NCI-H2171 (cell line): ENCODE measurements around the gene APC2.

Experiments
- DNase-seq: peaks from one replicate; lab custom pipeline; 2025; lab: John Stamatoyannopoulos, UW

Gene APC2

DNA sequence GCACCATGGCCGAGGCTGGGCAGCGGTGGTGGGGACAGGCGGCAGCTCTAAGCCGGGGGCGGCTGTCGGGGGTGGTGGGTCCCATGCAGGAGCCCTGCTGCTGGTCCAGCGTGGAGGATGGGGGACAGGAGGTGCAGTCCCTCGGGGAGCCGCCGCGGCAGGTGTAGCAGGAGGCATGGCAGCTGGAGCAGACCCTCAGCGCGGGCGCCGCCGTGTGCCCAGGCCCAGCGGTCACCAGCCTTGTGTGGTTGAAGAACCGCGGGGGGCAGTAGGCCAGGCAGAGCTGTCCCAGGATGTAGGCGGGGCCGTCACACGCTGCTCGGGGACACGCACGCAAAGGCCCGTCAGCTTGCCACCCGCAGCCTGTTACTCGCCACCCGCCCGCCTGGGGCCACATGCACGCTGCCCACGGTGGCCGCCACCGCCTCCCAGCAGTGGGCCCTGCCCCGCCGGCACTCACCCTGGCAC, 32.0 kb downstream of the APC2 start:
- no peak for DNase-seq

DNA sequence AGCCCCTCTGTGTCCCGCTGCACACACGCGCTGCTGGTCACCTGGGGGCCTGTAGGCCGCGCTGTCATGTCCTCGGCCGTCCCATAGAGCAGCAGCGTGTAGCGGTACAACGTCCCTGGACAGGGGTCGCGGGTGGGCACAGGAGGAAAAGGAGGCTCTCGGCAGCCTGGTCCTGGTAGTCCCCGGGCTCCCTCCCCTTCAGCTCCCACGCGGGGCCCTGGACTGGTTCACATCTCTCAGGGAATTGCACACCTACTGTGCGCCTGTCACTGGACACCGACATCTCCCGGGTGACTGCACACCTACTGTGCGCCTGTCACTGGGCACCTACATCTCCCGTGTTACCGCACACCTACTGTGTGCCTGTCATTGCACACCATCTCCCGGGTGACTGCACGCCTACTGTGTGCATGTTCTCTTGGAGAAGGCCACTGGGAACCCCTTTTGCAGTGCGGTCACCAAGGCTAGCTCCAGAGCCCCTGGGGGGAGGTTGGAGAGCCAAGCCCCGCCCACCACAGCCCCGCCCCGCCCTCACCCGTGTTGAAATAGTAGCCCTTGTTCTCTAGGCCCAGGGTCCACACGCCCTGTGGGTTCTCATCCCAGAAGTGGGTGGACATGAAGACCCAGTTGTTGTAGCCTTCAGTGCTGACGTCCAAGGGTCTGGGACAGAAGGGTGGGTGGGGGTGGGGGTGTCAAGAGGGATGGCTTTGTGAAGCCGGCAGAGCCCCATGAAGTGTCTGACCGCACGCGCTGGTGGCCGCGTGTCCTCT, 32.6 kb downstream of the APC2 start:
- no peak for DNase-seq

DNA sequence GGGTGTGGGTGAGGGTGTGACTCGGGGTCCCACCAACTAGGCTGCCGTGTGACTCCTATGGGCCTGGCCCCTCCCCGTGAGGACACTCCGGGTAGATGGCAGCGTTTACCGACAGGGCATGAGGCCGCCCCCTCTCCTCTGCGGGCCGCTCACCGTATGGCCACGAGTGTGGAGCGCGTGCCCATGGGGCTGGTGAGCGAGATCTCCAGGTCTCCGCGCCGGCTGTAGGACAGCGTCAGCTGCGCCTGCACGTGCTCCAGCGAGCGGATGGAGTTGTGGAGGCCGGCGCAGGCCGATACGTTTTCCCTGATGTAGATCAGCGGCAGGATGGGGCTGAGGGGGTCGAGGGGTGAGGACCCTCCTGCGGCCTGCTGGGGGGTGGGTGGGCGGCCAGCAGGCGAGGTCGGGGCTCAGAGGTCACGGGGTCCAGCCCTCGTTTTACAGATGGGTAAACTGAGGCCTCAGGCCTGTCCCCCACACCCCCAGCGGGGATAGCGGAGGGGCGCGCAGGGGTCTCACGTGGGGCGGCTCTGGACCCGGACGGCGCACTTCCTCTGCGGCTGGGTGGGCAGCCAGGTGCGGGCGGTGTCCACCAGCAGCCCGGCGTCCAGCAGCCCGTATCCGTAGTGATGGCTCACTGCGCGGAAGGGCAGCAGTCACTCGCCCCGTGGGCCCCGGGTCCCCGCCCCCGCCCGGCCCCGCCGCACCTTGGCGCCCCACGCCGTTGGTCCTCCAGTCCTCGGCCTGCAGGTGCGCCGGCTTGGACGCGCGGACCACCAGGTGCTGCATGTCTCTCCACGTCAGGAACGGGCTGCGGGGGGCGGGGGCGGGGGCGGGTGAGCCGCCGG, 33.4 kb downstream of the APC2 start:
- DNase-seq: no peak

- DNase-seq: no peak
Measured at GRCh38 chr19:1483979-1484428, 34.1 kb downstream of the APC2 start.

GRCh38 chr19:1486720-1487575, 37.0 kb downstream of the APC2 start:
- DNase-seq: no peak

DNA sequence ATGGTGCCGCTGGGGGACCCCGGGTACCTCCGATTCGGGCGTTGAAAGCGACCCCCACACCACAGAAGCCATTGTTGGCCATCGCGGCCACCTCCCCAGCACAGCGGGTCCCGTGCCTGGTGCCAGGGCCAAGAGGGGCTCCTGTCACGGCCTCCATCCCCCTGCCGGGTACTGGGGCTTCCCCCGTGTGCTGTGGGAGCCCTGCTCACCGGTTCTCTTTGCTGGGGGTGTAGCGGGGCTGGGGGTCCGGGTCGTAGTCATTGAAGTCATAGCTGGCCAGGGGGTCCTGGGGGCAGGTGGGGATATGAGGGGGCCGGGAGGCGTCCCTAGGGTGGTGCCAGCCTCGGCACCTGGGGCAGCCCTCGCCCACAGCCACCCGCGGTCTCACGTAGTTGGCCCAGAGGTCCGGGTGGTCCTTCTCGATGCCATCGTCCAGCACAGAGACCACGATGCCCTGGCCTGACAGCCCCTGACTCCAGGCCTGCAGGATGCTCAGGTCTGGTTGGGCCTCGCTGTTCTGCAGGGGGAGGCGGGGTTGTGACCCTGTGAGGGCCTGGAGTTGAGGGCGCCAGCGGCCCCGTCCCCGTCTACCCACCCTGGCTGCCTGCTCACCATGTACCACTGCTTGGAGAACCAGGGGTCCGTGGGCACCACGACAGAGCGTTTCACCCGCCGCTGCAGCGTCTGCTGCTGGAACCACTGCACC, 37.8 kb downstream of the APC2 start:
- no peak for DNase-seq

GRCh38 chr19:1488282-1488601, 38.3 kb downstream of the APC2 start:
- DNase-seq: no peak

DNA sequence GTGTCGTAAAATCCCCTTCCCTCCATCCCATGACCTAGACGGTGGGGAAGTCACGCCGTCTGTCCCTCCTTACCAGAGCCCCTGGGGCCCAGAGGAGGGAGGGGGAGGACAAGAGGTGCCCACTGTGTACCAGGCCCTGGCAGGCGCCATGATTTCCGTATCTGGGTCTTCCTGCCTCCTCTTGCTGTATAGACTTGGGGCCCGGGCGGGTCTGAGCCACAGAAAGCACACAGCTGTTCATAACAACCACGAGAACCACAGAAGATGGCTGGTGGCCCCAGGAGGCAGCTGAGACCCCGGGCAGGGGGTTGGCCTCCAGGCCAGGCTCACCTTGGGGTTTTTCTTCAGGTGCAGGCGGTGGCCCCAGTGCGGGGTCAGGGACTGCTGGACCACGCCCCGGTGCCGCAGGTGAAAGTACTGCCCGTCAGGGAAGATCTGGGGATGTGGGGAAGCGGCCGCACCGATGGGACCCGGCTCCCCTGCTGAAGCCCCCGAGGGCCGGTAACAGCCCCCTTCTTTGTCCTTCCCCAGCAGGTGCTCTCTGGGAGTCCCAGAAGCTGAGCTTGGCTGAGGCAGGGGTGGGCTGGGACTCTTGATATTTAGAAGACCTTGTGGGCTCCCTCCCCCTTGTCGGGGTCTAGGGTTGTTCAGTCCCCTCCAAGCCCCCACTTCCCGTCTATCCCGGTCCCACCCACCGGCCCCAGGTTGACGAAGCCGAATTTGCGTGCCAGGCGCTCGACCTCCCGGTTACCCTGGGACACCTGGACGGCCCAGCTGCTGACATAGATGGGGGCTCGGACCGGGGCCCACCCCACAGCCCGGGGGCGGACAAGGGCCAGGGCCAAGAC, 39.8 kb downstream of the APC2 start:
- DNase-seq: no peak

DNA sequence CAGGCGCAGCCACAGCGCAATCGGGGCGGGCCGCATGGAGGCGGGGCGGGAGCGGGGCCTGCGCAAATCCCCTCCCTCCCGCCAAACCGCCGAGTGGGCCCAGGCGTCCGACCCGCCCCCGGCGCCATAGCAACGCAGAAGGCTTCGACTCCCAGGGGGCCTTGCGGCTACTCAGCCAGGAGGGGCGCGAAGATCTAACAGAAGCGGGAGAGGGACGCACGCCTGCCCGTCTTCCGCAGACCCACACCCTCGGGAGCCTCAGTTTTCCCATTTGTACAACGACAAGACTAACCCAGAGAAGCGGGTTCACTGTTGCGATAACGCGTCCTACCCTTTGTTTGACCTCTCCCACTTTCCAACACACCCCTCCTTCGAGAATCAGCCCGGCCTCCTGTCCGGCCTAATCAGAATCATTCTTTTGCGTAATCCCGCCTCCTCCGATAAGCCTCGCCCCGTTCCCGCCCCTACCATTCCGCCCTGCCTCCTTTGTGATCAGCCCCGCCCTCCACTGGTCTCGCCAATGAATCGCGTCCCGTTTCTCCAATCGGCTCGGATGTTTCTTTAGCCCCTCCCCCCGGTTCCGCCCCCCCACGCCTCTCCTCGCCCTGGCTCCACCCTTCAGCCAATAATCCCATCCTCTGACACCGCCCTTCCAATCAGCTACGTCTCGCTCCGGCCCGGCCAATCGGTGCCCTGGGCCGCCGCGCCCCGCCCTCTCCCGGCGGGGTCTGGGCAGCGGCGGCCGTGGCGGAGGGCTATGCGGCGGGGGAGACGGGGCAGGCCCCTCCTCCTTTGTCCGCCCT, 40.6 kb downstream of the APC2 start, which contains the start of gene PCSK4:
TSS of gene PCSK4 (minus strand) at position 40 of the 803 bp plus-strand sequence. CDS start at position 36, 4 bp downstream.
- DNase-seq: peak; percentile 100

GRCh38 chr19:1491114-1491848, 41.4 kb downstream of the APC2 start, which contains the start of gene REEP6:
REEP6 (plus strand) TSS chr19:1491181; CDS start chr19:1491270, 89 bp downstream.
- no peak for DNase-seq

DNA sequence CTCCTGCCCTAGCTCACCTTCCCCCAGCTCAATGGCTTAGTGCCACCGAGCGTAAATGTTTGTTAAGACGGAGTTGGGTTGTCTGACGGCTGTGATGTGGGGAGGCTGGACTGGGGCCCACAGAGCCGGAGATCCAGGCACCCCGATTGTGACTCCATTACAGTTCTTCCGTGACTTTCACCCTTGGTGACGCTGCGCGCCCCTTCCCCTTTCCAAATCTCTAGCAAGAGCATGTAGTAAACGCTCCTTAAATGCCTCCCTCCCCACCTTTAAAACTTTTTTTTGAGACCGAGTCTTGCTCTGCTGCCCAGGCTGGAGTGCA, 41.9 kb downstream of the APC2 start:
- no peak for DNase-seq

DNA sequence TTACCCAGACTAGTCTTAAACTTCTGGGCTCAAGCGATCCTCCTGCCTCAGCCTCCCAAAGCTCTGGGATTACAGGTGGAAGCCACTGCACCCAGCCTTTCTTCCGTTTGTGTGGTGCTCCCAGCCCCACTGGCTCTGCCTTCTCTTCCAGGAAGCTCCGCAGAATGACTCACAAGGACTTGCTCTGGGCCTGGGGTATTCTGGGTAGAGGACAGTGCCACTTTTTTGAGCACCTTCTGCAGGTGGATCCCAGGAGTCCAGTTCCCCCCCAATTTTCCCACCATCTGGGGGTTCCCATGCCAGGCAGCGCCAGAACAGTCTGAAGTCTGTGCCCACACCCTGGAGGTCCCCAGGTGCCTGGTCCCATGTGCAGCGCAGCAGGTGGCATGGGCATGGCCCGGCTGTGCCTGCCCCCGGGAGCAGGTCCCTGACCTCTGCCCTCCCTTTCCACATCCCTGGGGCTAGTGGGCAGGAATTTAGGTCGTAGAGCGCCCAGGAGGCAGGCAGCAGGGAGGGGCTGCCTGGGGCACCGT, 42.6 kb downstream of the APC2 start:
- DNase-seq: no peak

GRCh38 chr19:1494115-1494815, 44.3 kb downstream of the APC2 start:
- no peak for DNase-seq

DNA sequence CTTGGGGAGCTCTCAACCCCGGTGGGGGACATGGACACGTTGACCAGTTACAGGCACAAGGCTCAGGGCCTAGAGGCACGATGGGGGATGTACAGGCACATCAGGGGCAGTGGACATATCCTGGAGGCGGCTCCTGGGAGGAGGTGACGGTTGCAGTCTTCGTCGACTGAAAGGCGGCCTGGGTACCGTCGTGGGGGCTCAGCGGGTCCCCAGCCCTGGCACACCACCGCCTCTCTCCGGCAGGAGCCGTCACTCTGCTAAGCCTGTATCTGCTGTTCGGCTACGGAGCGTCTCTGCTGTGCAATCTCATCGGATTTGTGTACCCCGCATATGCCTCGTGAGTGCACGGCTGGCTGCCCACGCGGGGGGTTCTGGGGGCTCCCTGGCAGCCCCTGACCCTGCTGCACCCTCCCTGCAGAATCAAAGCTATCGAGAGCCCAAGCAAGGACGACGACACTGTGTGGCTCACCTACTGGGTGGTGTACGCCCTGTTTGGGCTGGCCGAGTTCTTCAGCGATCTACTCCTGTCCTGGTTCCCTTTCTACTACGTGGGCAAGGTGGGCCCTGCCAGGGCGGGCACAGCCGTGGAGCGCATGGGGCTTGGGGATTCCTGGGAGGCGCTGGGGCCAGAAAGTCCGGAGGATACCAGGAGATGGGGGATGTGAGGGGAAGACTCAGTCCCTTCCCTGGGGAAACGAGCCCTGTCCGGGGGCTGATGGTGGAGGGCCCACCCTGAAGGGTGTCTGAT, 45.3 kb downstream of the APC2 start:
- no peak for DNase-seq

DNA sequence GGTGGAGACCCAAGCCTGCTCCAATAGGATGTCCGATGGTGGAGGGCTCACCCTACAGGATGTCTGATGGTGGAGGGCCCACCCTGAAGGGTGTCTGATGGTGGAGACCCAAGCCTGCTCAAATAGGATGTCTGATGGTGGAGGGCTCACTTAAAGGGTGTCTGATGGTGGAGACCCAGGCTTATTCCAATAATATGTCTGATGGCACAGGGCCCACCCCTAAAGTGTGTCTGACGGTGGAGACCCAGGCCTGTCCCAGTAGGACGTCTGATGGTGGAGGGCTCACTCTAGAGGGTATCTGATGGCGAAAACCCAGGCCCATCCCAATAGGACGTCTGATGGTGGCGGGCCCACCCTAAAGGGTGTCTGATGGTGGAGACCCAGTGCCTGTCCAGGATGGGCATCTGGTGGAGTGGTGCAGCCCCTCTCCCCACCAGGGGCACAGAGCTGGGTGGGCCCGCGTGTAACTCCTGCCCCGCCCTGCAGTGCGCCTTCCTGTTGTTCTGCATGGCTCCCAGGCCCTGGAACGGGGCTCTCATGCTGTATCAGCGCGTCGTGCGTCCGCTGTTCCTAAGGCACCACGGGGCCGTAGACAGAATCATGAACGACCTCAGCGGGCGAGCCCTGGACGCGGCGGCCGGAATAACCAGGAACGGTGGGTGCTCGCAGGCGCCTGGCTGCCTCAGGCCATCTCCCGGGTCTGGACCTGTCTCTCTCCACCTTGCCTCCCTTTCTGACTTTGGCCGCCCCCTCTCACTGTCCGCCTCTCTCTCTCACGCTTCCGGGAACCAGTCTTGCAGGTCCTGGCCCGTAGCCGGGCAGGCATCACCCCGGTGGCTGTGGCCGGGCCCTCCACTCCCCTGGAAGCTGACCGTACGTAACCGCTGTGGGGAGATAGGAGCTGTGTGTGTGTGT, 46.1 kb downstream of the APC2 start:
- DNase-seq: no peak
